Measurements from ENCODE around the gene CXCL5. TPM values are rescaled to one million over a fixed set of nuclear protein-coding genes. Genes with fewer than 3 reads are reported as not detected.

CXCL5 gene
- total and polyA plus RNA-seq, 9 donors: 0.05 to 0.34 (median 0.12) TPM; not detected in 4

GRCh38 chr4:73974352-73974751, 24.1 kb downstream of the CXCL5 start:
- H3K27me3 ChIP-seq: no peaks in the 10 kb centered on the region
- no peak overlapping the region for H3K27ac ChIP-seq
- H3K4me1 ChIP-seq (ENCODE audit: insufficient read depth): no peaks in the 10 kb centered on the region
- intact Hi-C loops (cut with DNase I): no loop called here
- TF ChIP-seq EP300 (IDR thresholded peaks at IDR 0.05) (no peak), CTCF (IDR thresholded peaks at IDR 0.05) (no peak), POLR2A (IDR thresholded peaks at IDR 0.05) (no peak)
- H3K9me3 ChIP-seq: peaks cover 0 to 4% of the 10 kb centered on the region in 2 donors
- no peaks in the 10 kb centered on the region for H3K36me3 ChIP-seq
- no peak for DNase-seq
- no peak overlapping the region for H3K4me3 ChIP-seq

GRCh38 chr4:73970945-73971344, 27.5 kb downstream of the CXCL5 start:
- intact Hi-C loops (cut with DNase I): no loop called here

GRCh38 chr4:73970011-73970410, 28.5 kb downstream of the CXCL5 start:
- H3K27me3 ChIP-seq: no peaks in the 10 kb centered on the region
- intact Hi-C loops (cut with DNase I): no loop called here
- DNase-seq: no peak
- no peaks in the 10 kb centered on the region for H3K36me3 ChIP-seq
- no peak overlapping the region for H3K27ac ChIP-seq
- no peaks in the 10 kb centered on the region for H3K4me1 ChIP-seq (ENCODE audit: insufficient read depth)
- H3K4me3 ChIP-seq: no peak overlapping the region
- TF ChIP-seq POLR2A (IDR thresholded peaks at IDR 0.05) (no peak), EP300 (IDR thresholded peaks at IDR 0.05) (no peak), CTCF (IDR thresholded peaks at IDR 0.05) (no peak)
- WGBS, 3 donors: 88 to 91% (median 88%) methylated on average over 1 of the region's 1 CpG
- peaks cover 0 to 1% of the 10 kb centered on the region in 2 donors for H3K9me3 ChIP-seq

More at GRCh38 chr4:73970945-73971344, 27.5 kb downstream of the CXCL5 start:
- DNase-seq: no peak
- no peak for TF ChIP-seq POLR2A (IDR thresholded peaks at IDR 0.05)
- no peak for TF ChIP-seq CTCF (IDR thresholded peaks at IDR 0.05)
- Histone ChIP-seq H3K27ac (no peak overlapping the region), H3K4me3 (no peak overlapping the region), H3K9me3 (peaks cover 0 to 4% of the 10 kb centered on the region in 2 donors), H3K36me3 (no peaks in the 10 kb centered on the region), H3K4me1 (ENCODE audit: insufficient read depth) (no peaks in the 10 kb centered on the region), H3K27me3 (no peaks in the 10 kb centered on the region)

GRCh38 chr4:73967866-73968265, 30.6 kb downstream of the CXCL5 start:
- Histone ChIP-seq H3K9me3 (no peaks in the 10 kb centered on the region), H3K4me3 (no peak overlapping the region), H3K27me3 (no peaks in the 10 kb centered on the region), H3K4me1 (ENCODE audit: insufficient read depth) (no peaks in the 10 kb centered on the region), H3K27ac (no peak overlapping the region), H3K36me3 (no peaks in the 10 kb centered on the region)
- no peak for DNase-seq
- TF ChIP-seq POLR2A (IDR thresholded peaks at IDR 0.05): no peak
- no peak for TF ChIP-seq CTCF (IDR thresholded peaks at IDR 0.05)
- no peak for TF ChIP-seq EP300 (IDR thresholded peaks at IDR 0.05)
- intact Hi-C loops (cut with DNase I): no loop called here
